GM18909 (cell line): ENCODE data around the gene WDR86.

Experiments
- ATAC-seq: cut with Tn5 transposase; IDR thresholded peaks from one replicate; pipeline ENCODE4 v1.9.1; 2021; ENCODE audit warnings: mild to moderate bottlenecking; ENCODE audit not compliant: unreplicated experiment, poor library complexity

The WDR86 gene

GRCh38 chr7:151381348-151382078 lies 28.3 kb downstream of the WDR86 start:
- no peak for ATAC-seq

- no peak for ATAC-seq
Measured at GRCh38 chr7:151381098-151381347, 28.8 kb downstream of the WDR86 start.

- no peak for ATAC-seq
Measured at GRCh38 chr7:151380199-151381097, 29.4 kb downstream of the WDR86 start.

DNA sequence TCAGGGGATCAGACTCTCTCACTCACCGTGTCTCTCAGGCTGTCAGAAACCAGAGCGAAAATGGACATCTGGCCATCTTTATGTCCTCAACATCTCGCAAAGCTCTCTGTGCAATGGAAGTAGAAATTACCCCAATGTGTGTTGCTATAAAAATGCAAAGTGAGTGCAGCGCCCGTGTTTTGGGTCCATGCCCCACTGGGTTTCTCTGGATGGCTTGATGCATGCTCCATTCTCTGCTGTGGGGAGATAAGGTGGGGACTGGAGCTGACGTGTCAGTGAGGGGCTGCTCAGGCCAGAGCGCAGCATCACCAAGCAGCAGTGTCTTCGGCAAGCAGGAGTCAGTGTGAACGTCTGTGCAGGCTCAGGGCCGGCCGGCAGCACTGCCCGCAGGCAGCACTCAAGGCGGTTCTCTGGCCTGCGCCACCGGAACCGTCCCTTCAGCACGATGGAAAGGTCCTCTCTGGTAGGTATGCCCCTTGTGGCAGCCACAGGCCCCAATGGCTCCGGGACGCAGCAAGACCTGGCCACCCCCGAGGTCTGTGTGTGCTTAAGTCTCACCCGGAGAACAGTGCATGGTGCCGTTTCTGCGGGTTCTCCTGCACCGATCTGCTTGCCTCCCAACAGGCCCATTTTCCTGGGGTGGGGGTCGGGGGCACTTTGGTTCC lies 30.2 kb downstream of the WDR86 start:
- no peak for ATAC-seq

GRCh38 chr7:151379193-151379520 lies 30.7 kb downstream of the WDR86 start:
- no peak for ATAC-seq

DNA sequence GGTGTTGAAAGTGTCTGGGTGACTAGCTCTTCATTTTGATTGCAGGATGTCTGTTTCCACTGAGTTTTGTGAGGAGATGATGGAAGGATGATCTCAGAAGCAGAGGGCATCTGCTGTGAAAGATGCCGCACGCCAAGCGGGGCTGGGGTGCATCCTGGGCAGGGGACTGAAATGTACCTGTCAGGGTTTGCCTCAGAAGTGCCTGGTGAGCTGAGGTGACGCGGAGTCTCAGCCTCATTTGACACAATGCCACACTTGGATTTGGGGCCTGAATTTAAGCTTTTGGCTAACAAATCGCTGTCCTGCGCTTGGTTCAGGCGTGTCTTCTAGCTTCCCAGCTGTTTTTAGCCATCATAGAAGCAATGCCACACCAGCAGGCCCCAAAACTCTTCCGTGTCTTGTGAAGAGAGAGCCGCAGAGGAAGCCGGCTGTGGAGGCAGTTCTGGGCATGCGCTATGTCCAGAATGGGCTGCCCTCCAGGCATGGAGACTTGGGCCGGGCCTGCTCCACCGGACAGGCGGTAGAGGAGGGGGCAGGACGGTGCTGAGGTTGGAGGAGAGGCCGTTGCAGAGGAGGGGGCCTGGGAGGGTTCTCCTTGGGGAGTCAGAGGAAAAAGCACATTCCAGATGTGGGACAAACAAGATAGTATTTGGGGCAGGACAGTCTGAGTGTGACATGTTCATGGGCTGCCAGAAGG lies 31.2 kb downstream of the WDR86 start:
- ATAC-seq: no peak

DNA sequence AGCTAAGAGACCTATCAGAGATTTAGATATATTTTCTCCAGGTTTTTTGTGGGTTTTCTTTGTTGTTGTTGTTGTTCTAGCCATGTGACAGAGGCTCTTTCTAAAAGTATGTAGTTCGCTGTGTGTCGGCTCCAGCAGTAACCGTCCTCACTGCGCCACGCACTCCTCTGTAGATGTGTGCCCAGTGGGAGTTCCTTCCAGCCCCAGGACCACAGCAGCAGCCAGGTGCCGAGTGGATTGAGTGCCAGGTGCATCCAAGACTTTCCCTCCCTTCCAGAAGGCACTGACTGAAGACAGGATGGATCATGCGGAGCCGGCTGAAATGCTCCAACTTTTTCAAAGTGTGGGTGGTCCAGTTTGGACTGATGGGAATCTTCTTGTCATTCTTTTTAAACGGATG lies 31.8 kb downstream of the WDR86 start:
- ATAC-seq: no peak

DNA sequence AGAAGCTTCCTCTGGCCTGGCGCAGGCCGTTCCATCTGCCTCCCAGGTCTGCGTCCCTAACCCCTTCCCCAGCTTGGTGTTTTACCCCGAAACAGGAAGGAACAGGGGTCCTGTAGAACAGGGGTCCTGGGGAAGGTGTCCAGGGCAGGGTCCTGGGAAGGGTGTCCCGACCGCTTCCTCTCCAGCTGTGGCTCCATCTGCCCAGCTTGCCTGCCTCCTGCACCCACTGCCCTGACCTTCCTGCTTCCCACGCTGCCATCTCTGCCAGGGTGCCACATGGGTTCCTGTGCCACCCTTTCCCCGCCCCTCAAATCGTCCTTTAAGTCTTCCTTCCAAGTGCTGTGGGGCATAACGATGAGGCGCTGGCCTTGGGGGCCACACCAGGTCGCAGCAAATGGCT lies 32.4 kb downstream of the WDR86 start:
- ATAC-seq: no peak

GRCh38 chr7:151376218-151376902 lies 33.5 kb downstream of the WDR86 start:
- ATAC-seq: no peak

- no peak for ATAC-seq
Measured at GRCh38 chr7:151375530-151376217, 34.2 kb downstream of the WDR86 start.

- ATAC-seq: no peak
Measured at GRCh38 chr7:151374726-151375125, 35.1 kb downstream of the WDR86 start.

- ATAC-seq: no peak
Measured at GRCh38 chr7:151374139-151374538, 35.7 kb downstream of the WDR86 start.

DNA sequence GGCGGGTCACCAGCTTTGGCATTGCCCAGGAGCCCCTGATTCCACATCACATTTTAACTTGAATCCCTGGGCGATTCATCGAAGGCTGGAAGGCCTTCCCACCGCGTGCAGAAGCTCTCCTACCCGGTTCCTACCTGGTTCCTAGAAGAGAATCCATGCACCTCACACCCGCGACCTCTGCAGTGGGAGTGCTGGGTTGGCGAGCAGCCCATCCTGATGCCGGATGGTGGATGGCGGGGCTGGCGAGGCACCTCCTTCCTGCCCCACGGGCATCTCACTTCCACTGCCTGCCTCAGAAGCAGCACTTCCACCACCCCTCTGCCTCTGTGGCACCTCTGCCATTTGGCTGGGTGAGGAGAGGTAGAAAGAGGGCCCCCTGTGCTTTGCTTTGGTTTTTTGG lies 36.2 kb downstream of the WDR86 start:
- no peak for ATAC-seq

- ATAC-seq: no peak
Measured at GRCh38 chr7:151372612-151373265, 37.1 kb downstream of the WDR86 start.

GRCh38 chr7:151371266-151371665 lies 38.6 kb downstream of the WDR86 start:
- no peak for ATAC-seq

DNA sequence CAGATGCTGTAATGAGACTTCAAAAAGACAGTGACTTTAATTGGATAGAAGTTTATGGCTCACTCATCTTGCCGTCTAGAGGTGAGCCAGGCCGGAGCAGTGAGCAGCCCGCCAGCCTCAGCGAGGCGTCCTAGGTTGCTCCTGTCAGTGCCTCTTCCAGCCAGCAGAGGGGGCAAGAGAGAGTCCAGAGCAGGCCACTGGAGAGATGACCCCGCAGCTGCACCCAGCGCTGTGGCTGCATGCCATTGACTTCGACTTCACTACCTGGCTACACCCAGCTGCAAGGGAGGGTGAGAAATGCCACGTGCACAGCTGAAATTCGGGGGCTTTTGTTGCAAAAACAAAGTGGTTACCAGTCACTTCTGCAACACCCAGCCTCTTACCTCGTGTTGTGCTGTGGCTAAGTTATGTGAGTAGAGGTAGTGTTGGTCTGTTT lies 41.7 kb downstream of the WDR86 start:
- peak; percentile 98 for ATAC-seq

GRCh38 chr7:151367284-151367683 lies 42.6 kb downstream of the WDR86 start:
- ATAC-seq: no peak

GRCh38 chr7:151366880-151367222 lies 43.0 kb downstream of the WDR86 start:
- no peak for ATAC-seq

DNA sequence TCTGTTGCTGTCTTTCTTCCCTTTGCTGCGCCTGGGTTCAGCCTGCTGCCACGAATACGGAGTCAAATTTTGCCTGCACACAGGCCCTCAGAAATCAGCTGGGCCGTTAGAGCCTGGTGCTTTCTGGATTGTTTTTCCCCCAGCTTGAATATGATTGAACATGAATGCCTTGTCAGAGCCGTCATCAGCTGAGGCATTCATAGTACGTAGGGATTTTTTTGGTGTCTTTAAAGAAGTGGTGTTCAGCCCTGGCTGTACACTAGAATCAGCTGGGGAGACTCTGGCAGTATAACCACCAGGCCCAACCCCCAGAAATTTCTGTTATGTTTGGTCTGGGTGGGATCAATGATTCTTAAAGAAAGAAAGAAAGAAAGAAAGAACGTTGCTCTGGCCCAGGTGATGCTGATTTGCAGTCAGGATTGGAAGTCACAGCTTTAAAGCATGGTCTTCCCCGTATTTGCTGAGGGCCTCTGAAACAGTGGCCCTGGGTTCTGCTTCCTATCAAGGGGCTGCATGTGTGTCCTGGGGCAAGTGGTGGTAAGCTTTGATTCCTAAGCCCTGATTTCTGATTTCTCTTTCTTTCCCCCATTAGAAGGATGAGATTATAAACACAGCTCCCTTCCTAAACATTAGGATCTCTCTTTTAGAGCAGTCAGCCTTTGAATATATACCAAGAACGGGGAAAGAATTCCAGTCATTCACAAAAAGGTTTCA lies 43.5 kb downstream of the WDR86 start:
- no peak for ATAC-seq
